ENCODE results near the gene TWIST2.

Gene TWIST2

GRCh38 chr2:238839428-238839827 is 8.5 kb upstream of the TWIST2 start:
- DNase-seq, result no peak

GRCh38 chr2:238841542-238842164 is 6.2 kb upstream of the TWIST2 start:
- no peak for DNase-seq

- no peak for DNase-seq
Observed at GRCh38 chr2:238843476-238843875, 4.4 kb upstream of the TWIST2 start.

- no peak for DNase-seq
Observed at GRCh38 chr2:238845583-238846377, 2.1 kb upstream of the TWIST2 start.

GRCh38 chr2:238846378-238846627 is 1.6 kb upstream of the TWIST2 start:
- no peak for DNase-seq

- DNase-seq, result no peak
Observed at GRCh38 chr2:238846628-238847418, 1.1 kb upstream of the TWIST2 start.

- no peak for DNase-seq
Observed at GRCh38 chr2:238847419-238847801, 475 bp upstream of the TWIST2 start.

- no peak for DNase-seq
Observed at GRCh38 chr2:238848691-238848975, 748 bp downstream of the TWIST2 start.

- no peak for DNase-seq
Observed at GRCh38 chr2:238848976-238849853, 1.3 kb downstream of the TWIST2 start.

GRCh38 chr2:238850091-238850490 is 2.2 kb downstream of the TWIST2 start:
- no peak for DNase-seq

- DNase-seq, result no peak
Observed at GRCh38 chr2:238851026-238851425, 3.1 kb downstream of the TWIST2 start.

GRCh38 chr2:238851761-238852160 is 3.9 kb downstream of the TWIST2 start:
- no peak for DNase-seq

- DNase-seq, result no peak
Observed at GRCh38 chr2:238852206-238852869, 4.5 kb downstream of the TWIST2 start.

GRCh38 chr2:238853218-238853617 is 5.3 kb downstream of the TWIST2 start:
- DNase-seq, result no peak

- DNase-seq, result no peak
Observed at GRCh38 chr2:238853721-238854120, 5.8 kb downstream of the TWIST2 start.

GRCh38 chr2:238854246-238854645 is 6.4 kb downstream of the TWIST2 start:
- no peak for DNase-seq

- DNase-seq, result no peak
Observed at GRCh38 chr2:238854699-238855229, 6.9 kb downstream of the TWIST2 start.

- DNase-seq, result no peak
Observed at GRCh38 chr2:238855299-238855698, 7.4 kb downstream of the TWIST2 start.

- DNase-seq, result no peak
Observed at GRCh38 chr2:238855891-238856580, 8.2 kb downstream of the TWIST2 start.

GRCh38 chr2:238856713-238857567 is 9.1 kb downstream of the TWIST2 start:
- no peak for DNase-seq

GRCh38 chr2:238857959-238858358 is 10.1 kb downstream of the TWIST2 start:
- no peak for DNase-seq
